GM12874 (cell line): ENCODE measurements around the gene PRF1.

ENCODE experiments used
- CTCF ChIP-seq: IDR thresholded peaks from 2 replicates; pipeline ENCODE4 v1.5.1; 2011; ENCODE audit warnings: low read depth, mild to moderate bottlenecking, control low read depth, low read length, moderate library complexity; ENCODE audit not compliant: insufficient read depth

The PRF1 gene

GRCh38 chr10:70594161-70594560, 8.4 kb downstream of the PRF1 start:
- TF ChIP-seq CTCF, result no peak

- no peak for TF ChIP-seq CTCF
Measured at GRCh38 chr10:70593513-70593890, 9.0 kb downstream of the PRF1 start.

DNA sequence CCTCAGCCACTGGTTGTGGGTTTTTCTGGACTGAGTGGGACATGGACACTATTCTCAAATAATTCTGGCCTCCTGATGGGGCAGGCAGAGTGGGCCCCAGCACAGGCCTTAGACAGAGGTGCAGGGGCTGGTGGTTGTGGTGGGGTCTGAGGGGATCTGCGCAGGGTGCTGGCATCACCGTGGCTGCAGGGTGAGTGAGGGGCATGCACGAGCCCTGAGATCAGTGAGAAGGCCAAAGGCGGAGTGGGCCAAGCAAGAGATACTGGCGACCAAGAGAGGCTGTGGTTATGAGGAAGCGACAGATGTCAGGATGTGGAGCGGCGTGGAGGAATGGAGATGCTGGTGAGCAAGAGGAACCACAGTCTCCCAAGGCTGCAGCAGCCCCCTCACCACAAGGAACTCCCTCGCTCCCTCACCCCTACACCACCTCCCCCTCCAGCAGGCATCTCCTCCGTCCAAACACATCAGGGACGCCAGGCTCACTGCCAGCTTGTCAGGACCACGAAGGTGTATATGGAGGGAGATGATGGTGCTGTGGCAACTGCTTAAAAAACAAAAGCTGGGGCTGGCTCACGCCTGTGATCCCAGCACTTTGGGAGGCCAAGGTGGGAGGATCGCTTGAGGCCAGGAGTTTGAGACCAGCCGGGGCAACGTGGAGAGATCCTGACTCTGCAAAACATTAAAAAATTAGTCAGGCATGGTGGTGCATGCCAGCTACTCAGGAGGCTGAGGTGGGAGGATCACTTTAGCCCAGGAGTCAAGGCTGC, 9.6 kb downstream of the PRF1 start:
- no peak for TF ChIP-seq CTCF

- no peak for TF ChIP-seq CTCF
Measured at GRCh38 chr10:70592186-70592735, 10.3 kb downstream of the PRF1 start.

- TF ChIP-seq CTCF, result no peak
Measured at GRCh38 chr10:70590655-70591416, 11.7 kb downstream of the PRF1 start.

DNA sequence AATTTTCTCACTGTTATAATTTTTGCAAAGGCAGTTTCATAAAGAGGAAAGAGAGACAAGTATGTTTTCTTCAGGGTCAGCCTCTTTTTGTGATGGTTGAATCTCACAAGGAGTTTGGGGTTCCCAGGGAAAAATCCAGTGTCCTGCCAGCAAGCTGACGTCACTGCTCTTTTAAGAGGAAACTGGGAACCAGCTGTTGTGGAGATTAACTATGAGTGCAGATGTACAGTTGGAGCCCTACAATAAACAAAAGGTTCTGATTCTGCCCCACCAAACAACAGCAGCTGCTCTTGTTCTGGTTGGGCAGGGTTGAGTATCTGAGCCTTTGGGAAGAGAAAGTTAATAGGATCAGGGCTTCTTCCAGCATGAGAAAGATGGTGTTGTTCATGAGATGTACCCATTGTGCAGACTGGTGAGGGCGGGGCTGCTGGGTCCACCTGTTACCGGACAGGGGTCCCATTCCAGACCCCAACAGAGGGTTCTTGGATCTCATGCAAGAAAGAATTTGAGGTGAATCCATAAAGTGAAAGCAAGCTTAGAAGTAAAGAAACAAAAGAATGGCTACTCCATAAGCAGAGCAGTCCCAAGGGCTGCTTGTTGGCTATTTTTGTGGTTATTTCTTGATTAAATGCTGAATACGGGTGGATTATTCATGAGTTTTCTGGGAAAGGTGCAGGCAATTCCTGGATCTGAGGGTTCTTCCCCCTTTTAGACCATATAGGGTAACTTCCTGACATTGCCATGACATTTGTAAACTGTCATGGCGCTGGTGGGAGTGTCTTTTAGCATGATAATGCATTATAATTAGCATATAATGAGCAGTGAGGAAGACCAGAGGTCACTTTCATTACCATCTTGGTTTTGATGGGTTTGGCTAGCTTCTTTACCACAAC, 12.5 kb downstream of the PRF1 start:
- no peak for TF ChIP-seq CTCF

GRCh38 chr10:70588859-70589570, 13.5 kb downstream of the PRF1 start:
- no peak for TF ChIP-seq CTCF
